ENCODE measurements around the gene SOBP.

The SOBP gene

DNA sequence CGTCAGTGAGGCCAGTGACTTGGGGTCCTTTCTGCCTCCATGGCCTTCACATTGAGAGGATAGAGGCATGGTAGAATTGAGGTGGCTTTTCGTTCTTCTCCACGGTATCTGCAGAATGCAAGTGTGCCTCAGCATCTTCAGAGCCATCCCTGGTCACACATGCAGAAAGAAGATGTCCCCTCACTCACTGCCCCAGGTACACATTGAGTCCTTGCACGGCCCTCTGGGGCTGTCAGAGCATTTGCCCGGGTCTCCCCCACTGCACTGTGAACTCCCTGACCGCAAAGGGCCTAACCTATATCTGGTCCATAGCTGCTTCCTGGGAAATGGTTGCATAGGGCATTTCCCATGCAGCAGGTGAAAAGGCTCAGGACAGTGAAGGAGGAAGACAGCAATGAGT, 218.5 kb downstream of the SOBP start:
- H3K27me3 ChIP-seq (ENCODE audit: insufficient read depth, poor library complexity, severe bottlenecking), result no peaks in the 10 kb centered on the region
- H3K27ac ChIP-seq (ENCODE audit: poor library complexity, severe bottlenecking), result no peak overlapping the region
- DNase-seq (ENCODE audit: low spot score), result no peak
- TF ChIP-seq, protein P1, sequence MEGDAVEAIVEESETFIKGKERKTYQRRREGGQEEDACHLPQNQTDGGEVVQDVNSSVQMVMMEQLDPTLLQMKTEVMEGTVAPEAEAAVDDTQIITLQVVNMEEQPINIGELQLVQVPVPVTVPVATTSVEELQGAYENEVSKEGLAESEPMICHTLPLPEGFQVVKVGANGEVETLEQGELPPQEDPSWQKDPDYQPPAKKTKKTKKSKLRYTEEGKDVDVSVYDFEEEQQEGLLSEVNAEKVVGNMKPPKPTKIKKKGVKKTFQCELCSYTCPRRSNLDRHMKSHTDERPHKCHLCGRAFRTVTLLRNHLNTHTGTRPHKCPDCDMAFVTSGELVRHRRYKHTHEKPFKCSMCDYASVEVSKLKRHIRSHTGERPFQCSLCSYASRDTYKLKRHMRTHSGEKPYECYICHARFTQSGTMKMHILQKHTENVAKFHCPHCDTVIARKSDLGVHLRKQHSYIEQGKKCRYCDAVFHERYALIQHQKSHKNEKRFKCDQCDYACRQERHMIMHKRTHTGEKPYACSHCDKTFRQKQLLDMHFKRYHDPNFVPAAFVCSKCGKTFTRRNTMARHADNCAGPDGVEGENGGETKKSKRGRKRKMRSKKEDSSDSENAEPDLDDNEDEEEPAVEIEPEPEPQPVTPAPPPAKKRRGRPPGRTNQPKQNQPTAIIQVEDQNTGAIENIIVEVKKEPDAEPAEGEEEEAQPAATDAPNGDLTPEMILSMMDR (IDR thresholded peaks at IDR 0.05; ENCODE audit: poor library complexity, severe bottlenecking), result no peak
- no peaks in the 10 kb centered on the region for H3K9me3 ChIP-seq (ENCODE audit: severe bottlenecking)
- H3K4me1 ChIP-seq (ENCODE audit: insufficient read depth, poor library complexity, severe bottlenecking), result peaks cover 3% of the 10 kb centered on the region
- no peak for ATAC-seq (ENCODE audit: low read depth)
- no peak overlapping the region for H3K4me3 ChIP-seq (ENCODE audit: severe bottlenecking)
- H3K36me3 ChIP-seq (ENCODE audit: low read depth), result no peaks in the 10 kb centered on the region

DNA sequence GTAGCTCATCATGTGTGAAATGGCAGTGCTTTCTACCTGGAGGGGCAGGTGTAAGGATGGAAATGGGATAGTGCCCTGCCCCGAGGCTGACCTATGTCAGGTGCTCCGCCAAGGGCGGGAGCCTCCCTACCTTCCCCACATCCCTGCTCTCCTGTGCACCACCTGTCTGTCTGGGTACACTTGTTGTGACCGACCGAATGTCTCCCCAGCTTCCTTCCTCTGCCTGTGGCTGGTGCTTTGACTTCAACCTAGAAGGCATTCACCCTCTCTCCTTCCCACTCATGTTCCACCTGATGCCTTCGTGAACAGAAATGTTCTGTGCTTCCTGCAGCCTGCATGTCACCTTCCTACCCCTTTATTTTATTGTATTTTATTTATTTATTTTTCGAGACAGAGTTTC, 219.4 kb downstream of the SOBP start:
- TF ChIP-seq, protein P1 (IDR thresholded peaks at IDR 0.05; ENCODE audit: poor library complexity, severe bottlenecking), result no peak
- no peak for DNase-seq (ENCODE audit: low spot score)
- H3K4me3 ChIP-seq (ENCODE audit: severe bottlenecking), result no peak overlapping the region

More for the DNA sequence above, 219.4 kb downstream of the SOBP start:
- Histone ChIP-seq H3K4me1 (ENCODE audit: insufficient read depth, poor library complexity, severe bottlenecking) (peaks cover 3% of the 10 kb centered on the region), H3K27me3 (ENCODE audit: insufficient read depth, poor library complexity, severe bottlenecking) (no peaks in the 10 kb centered on the region), H3K9me3 (ENCODE audit: severe bottlenecking) (no peaks in the 10 kb centered on the region), H3K27ac (ENCODE audit: poor library complexity, severe bottlenecking) (no peak overlapping the region), H3K36me3 (ENCODE audit: low read depth) (no peaks in the 10 kb centered on the region)
- ATAC-seq (ENCODE audit: low read depth), result no peak

Data from RWPE2 (cell line).